Tibial artery (tissue), 4 donors: ENCODE results near the gene NTSR1.

ENCODE experiments used
- DNase-seq, 2 donors: peaks; one replicate each; pipeline ENCODE4 v3.0.0-alpha.2; 2019
- H3K27ac ChIP-seq, 2 donors: fragments of 200-600 bp; sonication (generic) in 1 of 2; 1 replicate in 1 of 2; 2 replicates in 1 of 2; pipeline ENCODE4 v1.5.1; 2018 to 2019; ENCODE audit warnings: mild to moderate bottlenecking in 1 of 2
- H3K27me3 ChIP-seq, 2 donors: fragments of 200-600 bp; sonication (generic) in 1 of 2; one replicate each; pipeline versions ENCODE4 v1.5.1 to v1.6.0; 2016 to 2019
- H3K36me3 ChIP-seq, 3 donors: fragments of 200-600 bp; sonication (generic) in 2 of 3; one replicate each; pipeline ENCODE4 v1.5.1; 2016 to 2019; ENCODE audit warnings: mild to moderate bottlenecking in 2 of 3
- H3K4me1 ChIP-seq, 4 donors: fragments of 200-600 bp; sonication (generic) in 2 of 4; 1 replicate in 3 of 4; 2 replicates in 1 of 4; pipeline ENCODE4 v1.5.1; 2016 to 2019
- H3K4me3 ChIP-seq, 2 donors: fragments of 200-600 bp; sonication (generic) in 1 of 2; 1 replicate in 1 of 2; 2 replicates in 1 of 2; pipeline ENCODE4 v1.5.1; 2018 to 2019; ENCODE audit warnings: mild to moderate bottlenecking in 2 of 2
- H3K9me3 ChIP-seq, 3 donors: fragments of 200-600 bp; sonication (generic) in 1 of 3; one replicate each; pipeline ENCODE4 v1.5.1; 2016 to 2019
- CTCF ChIP-seq, 2 experiments: fragments of 200-600 bp in 1 of 2; fragments of 450-650 bp in 1 of 2; IDR thresholded peaks; one replicate each; pipeline ENCODE4 v1.5.1; 2017 to 2019; ENCODE audit warnings: antibody characterized with exemption in 2 of 2, mild to moderate bottlenecking in 1 of 2, moderate library complexity in 1 of 2
- intact Hi-C: fragments of 100-400 bp; cut with DNase I; formaldehyde crosslinking; loops from one replicate; pipeline ENCODE4 v1.15.0; 2023; ENCODE audit warnings: low total_unique reads

Gene NTSR1

GRCh38 chr20:62694868-62695267 lies 13.8 kb upstream of the NTSR1 start:
- intact Hi-C loops = no loop called here
- no peaks in the 10 kb centered on the region for H3K4me1 ChIP-seq
- no peak overlapping the region for H3K4me3 ChIP-seq
- TF ChIP-seq CTCF (IDR thresholded peaks at IDR 0.05) = no peak
- no peak overlapping the region for H3K27ac ChIP-seq
- H3K27me3 ChIP-seq = peaks cover 0 to 72% of the 10 kb centered on the region in 2 donors
- H3K36me3 ChIP-seq = no peaks in the 10 kb centered on the region
- H3K9me3 ChIP-seq = no peaks in the 10 kb centered on the region
- DNase-seq = no peak

DNA sequence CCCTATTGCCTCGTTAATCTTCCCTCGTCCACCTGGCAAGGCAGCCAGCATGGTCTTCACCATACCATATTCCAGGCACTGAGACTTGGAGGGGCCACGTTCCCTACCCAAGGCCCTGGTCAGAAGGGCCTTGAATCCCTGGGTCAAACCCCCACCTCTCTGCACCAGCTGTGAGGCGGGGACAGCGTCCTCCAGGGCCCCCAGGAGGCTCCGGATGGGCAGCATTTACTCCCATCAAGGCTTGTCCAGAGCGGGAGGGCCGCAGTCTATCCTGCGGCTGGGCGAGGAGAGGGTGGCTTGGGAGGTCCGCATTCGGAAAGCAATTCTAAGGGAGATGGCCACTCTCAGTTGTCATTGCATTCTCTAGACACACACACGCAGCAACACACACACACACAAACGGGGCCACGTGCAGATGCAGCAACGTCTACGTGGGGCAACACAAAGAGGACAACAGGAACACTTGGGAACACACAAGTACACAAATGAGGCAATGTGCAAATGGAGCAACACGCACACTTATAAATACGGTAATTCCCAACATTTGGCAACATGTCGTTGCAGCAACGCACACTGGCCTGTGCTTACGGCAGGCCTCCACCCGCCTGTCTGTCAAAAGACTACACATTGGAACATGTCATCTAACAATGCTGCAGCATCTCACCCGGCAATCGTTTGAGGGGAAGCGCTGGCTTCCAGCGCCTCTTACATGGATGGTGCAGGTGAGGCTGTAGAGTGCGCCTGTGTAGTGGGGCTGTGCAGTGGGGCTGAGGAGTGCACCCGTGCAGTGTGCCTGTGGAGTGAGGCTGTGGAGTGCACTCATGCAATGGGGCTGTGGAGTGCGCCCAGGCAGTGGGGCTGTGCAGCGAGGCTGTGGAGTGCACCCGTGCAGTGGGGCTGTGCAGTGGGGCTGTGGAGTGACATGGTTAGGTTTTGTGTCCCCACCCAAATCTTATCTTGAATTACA lies 12.9 kb upstream of the NTSR1 start:
- Histone ChIP-seq H3K27ac (no peak overlapping the region), H3K36me3 (no peaks in the 10 kb centered on the region), H3K9me3 (no peaks in the 10 kb centered on the region), H3K4me1 (no peaks in the 10 kb centered on the region), H3K27me3 (peaks cover 0 to 64% of the 10 kb centered on the region in 2 donors), H3K4me3 (no peak overlapping the region)
- intact Hi-C loops = no loop called here
- no peak for TF ChIP-seq CTCF (IDR thresholded peaks at IDR 0.05)
- DNase-seq = no peak

DNA sequence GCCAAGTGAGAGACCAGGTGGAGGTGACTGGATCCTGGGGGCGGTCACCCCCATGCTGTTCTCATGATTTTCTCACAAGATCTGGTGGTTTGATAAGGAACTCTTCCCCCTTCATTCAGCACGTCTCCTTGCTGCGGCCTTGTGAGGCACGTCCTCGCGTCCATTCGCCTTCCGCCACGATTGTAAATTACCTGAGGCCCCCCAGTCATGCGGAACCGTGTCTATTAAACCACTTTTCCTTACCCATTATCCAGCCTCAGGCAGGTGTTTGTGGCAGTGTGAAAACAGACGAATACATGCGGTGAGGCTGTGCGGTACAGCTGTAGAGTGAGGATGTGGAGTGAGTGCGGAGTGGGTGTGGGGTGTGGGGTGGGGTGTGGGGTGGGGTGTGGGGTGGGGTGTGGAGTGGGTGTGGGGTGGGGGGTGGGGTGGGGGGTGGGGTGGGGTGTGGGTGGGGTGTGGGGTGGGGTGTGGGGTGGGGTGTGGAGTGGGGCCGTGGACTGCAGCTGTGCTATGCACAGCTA lies 12.1 kb upstream of the NTSR1 start:
- H3K36me3 ChIP-seq = no peaks in the 10 kb centered on the region
- intact Hi-C loops = no loop called here

DNA sequence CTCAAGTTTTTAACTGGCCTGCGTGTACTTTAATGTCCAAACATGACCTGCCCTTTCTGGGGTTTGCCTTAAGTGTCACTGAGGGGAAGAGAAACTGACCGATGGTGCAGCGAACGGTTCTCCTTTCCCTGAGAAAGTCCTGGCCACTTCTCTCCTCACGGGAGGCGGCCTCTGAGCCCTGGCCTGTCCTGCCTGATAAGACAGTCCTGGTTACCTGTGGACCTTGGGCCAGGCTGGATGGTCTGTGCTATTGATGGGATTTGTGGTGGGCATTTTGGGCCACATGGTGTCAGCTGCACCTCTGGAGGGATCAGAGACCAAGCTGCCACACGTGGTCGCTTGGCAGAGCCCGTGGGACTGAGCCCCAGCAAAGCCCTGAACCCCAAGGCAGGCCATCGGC lies 11.6 kb upstream of the NTSR1 start:
- DNase-seq = no peak
- H3K9me3 ChIP-seq = no peaks in the 10 kb centered on the region
- H3K27me3 ChIP-seq = peaks cover 0 to 57% of the 10 kb centered on the region in 2 donors
- intact Hi-C loops = no loop called here
- TF ChIP-seq CTCF (IDR thresholded peaks at IDR 0.05) = no peak
- H3K27ac ChIP-seq = no peak overlapping the region
- H3K4me3 ChIP-seq = no peak overlapping the region
- no peaks in the 10 kb centered on the region for H3K36me3 ChIP-seq
- H3K4me1 ChIP-seq = no peaks in the 10 kb centered on the region

More for the DNA sequence above, 12.1 kb upstream of the NTSR1 start:
- H3K4me3 ChIP-seq = no peak overlapping the region
- no peak for TF ChIP-seq CTCF (IDR thresholded peaks at IDR 0.05)
- peaks cover 0 to 61% of the 10 kb centered on the region in 2 donors for H3K27me3 ChIP-seq
- H3K9me3 ChIP-seq = no peaks in the 10 kb centered on the region
- H3K27ac ChIP-seq = no peak overlapping the region
- no peaks in the 10 kb centered on the region for H3K4me1 ChIP-seq
- DNase-seq = no peak

DNA sequence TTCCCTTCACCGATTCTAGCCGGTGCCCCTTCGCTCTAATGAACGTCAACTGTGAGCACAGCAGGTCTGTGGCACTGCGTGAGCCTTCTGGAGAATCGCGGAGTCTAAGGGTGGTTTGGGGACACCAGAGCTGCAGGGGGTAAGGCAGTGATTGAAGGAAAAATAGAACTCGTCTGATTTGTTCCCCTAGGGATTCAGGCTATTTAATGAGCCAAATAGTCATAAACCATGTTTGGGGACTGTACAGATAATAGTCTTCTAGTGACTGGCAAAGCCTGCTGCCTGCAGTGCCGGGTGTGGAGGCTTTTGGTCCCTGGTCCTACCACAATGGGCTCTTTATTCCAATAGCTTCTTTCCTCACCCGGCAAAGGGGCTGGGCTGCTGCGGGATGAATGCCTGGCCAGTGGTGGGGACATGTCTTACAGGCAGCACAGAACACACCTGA lies 11.1 kb upstream of the NTSR1 start:
- H3K9me3 ChIP-seq = no peaks in the 10 kb centered on the region
- H3K27ac ChIP-seq = no peak overlapping the region
- H3K27me3 ChIP-seq = peaks cover 0 to 58% of the 10 kb centered on the region in 2 donors
- no peak for DNase-seq
- intact Hi-C loops = no loop called here
- no peaks in the 10 kb centered on the region for H3K4me1 ChIP-seq
- TF ChIP-seq CTCF (IDR thresholded peaks at IDR 0.05) = no peak
- H3K36me3 ChIP-seq = no peaks in the 10 kb centered on the region
- H3K4me3 ChIP-seq = no peak overlapping the region
